WTC11 (cell line): ENCODE data around the gene PLS1. TPM values are rescaled to one million over a fixed set of nuclear protein-coding genes. Genes with fewer than 3 reads are reported as not detected.

Experiments used
- ATAC-seq: fragments of 200-7000 bp; cut with Tn5 transposase; 2 replicates; pipeline ENCODE4 v1.10.0; 2021; ENCODE audit warnings: mild to moderate bottlenecking, moderate library complexity
- CTCF ChIA-PET: fragments of 300-600 bp; sonication (Branson Sonifier 250); formaldehyde crosslinking; loops from one replicate; lab custom pipeline; 2021; ENCODE audit warnings: antibody characterized with exemption; lab: Charles Lee
- POLR2A ChIA-PET: fragments of 350-600 bp; sonication (Branson Sonifier 250); formaldehyde crosslinking; loops from one replicate; lab custom pipeline; 2021; ENCODE audit warnings: antibody characterized with exemption; lab: Charles Lee
- DNase-seq: peaks from one replicate; pipeline ENCODE4 v3.0.0; 2021; ENCODE audit warnings: low spot score
- H3K27ac Mint-ChIP-seq: 2 replicates; pipeline ENCODE4 v1.8.0; 2021; ENCODE audit warnings: mixed read lengths
- H3K27me3 Mint-ChIP-seq: 2 replicates; pipeline ENCODE4 v1.8.0; 2021; ENCODE audit warnings: low read depth, mild to moderate bottlenecking, moderate library complexity, mixed read lengths
- H3K36me3 Mint-ChIP-seq: 2 replicates; pipeline ENCODE4 v1.8.0; 2021; ENCODE audit warnings: mixed read lengths
- H3K4me1 Mint-ChIP-seq: 2 replicates; pipeline ENCODE4 v1.8.0; 2022; ENCODE audit warnings: mixed read lengths
- H3K4me3 Mint-ChIP-seq: 2 replicates; pipeline ENCODE4 v1.8.0; 2021; ENCODE audit warnings: mild to moderate bottlenecking, moderate library complexity, mixed read lengths
- H3K9me3 Mint-ChIP-seq: 2 replicates; pipeline ENCODE4 v1.8.0; 2021; ENCODE audit warnings: mixed read lengths
- ARID4B ChIP-seq: sonication (generic); formaldehyde crosslinking; IDR thresholded peaks from 2 replicates; pipeline ENCODE4 v1.8.0; 2023; ENCODE audit warnings: missing genetic modification reagents, mild to moderate bottlenecking, borderline replicate concordance
- ERG ChIP-seq: fragments of 250-450 bp; sonication (Bioruptor Pico); IDR thresholded peaks from 2 replicates; pipeline ENCODE4 v1.8.0; 2021; ENCODE audit warnings: mild to moderate bottlenecking
- ESRRA ChIP-seq: sonication (generic); formaldehyde crosslinking; IDR thresholded peaks from 2 replicates; pipeline ENCODE4 v1.8.1; 2022; ENCODE audit warnings: mild to moderate bottlenecking, missing genetic modification reagents, borderline replicate concordance
- GTF2I ChIP-seq: fragments of 250-450 bp; sonication (Bioruptor Pico); conservative IDR thresholded peaks from 2 replicates; pipeline ENCODE4 v1.4.0; 2021; ENCODE audit warnings: mild to moderate bottlenecking
- IRF2 ChIP-seq: sonication (generic); formaldehyde crosslinking; IDR thresholded peaks from 2 replicates; pipeline ENCODE4 v1.8.0; 2022; ENCODE audit warnings: low read depth, missing genetic modification reagents, borderline replicate concordance
- MLX ChIP-seq: sonication (generic); formaldehyde crosslinking; IDR thresholded peaks from 2 replicates; pipeline ENCODE4 v1.8.1; 2023; ENCODE audit warnings: mild to moderate bottlenecking, missing genetic modification reagents, moderate library complexity
- MXD4 ChIP-seq: fragments of 250-450 bp; sonication (Bioruptor Pico); IDR thresholded peaks from 2 replicates; pipeline ENCODE4 v1.8.0; 2021; ENCODE audit warnings: mild to moderate bottlenecking, moderate library complexity, borderline replicate concordance
- NFATC4 ChIP-seq: fragments of 250-450 bp; sonication (Bioruptor Pico); IDR thresholded peaks from 2 replicates; pipeline ENCODE4 v1.9.0; 2021; ENCODE audit warnings: mild to moderate bottlenecking
- NR1H2 ChIP-seq: sonication (generic); formaldehyde crosslinking; IDR thresholded peaks from 2 replicates; pipeline ENCODE4 v1.9.0; 2021; ENCODE audit warnings: mild to moderate bottlenecking, moderate library complexity, missing genetic modification reagents
- NR3C1 ChIP-seq: sonication (generic); formaldehyde crosslinking; conservative IDR thresholded peaks from 2 replicates; pipeline ENCODE4 v1.8.1; 2023; ENCODE audit warnings: low read depth, mild to moderate bottlenecking, missing genetic modification reagents
- SMAD3 ChIP-seq: sonication (generic); formaldehyde crosslinking; IDR thresholded peaks from 2 replicates; pipeline ENCODE4 v1.8.0; 2022; ENCODE audit warnings: missing genetic modification reagents, mild to moderate bottlenecking, borderline replicate concordance
- TCF7 ChIP-seq: sonication (generic); formaldehyde crosslinking; IDR thresholded peaks from 2 replicates; pipeline ENCODE4 v1.8.0; 2022; ENCODE audit warnings: mild to moderate bottlenecking, low read depth, missing genetic modification reagents, moderate library complexity
- USF2 ChIP-seq: sonication (generic); formaldehyde crosslinking; IDR thresholded peaks from 2 replicates; pipeline ENCODE4 v1.8.1; 2023; ENCODE audit warnings: mild to moderate bottlenecking, missing genetic modification reagents, moderate library complexity
- ZNF121 ChIP-seq: sonication (generic); formaldehyde crosslinking; IDR thresholded peaks from 2 replicates; pipeline ENCODE4 v1.8.0; 2023; ENCODE audit warnings: missing genetic modification reagents
- total RNA-seq: library from RNA; stranded (reverse); gene quantifications from 3 replicates; pipeline ENCODE4 v1.2.3, GENCODE V29; 2021
- TF ChIP-seq, protein P1 (sequence below): sonication (generic); formaldehyde crosslinking; IDR thresholded peaks from 2 replicates; pipeline ENCODE4 v1.8.0; 2022; ENCODE audit warnings: missing genetic modification reagents
- TF ChIP-seq, protein P2 (sequence below): sonication (generic); formaldehyde crosslinking; IDR thresholded peaks from 2 replicates; pipeline ENCODE4 v1.8.0; 2022; ENCODE audit warnings: mild to moderate bottlenecking, missing genetic modification reagents
- TF ChIP-seq, protein P3 (sequence below): sonication (generic); formaldehyde crosslinking; IDR thresholded peaks from 2 replicates; pipeline ENCODE4 v1.8.1; 2023; ENCODE audit warnings: mild to moderate bottlenecking, missing genetic modification reagents

Gene PLS1
- total RNA-seq, 1 experiment from 2014 or later, result 26.4 TPM

GRCh38 chr3:142576792-142577191 lies 19.4 kb upstream of the PLS1 start:
- TF ChIP-seq USF2 (CRISPR knock-in tag) (no peak), TCF7 (no peak), ESRRA (CRISPR knock-in tag) (no peak), MXD4 (CRISPR knock-in tag) (no peak), NR1H2 (CRISPR knock-in tag) (no peak), SMAD3 (CRISPR knock-in tag) (no peak), GTF2I (CRISPR knock-in tag) (no peak), NR3C1 (CRISPR knock-in tag) (no peak), NFATC4 (no peak), MLX (no peak)
- TF ChIP-seq, protein P1, sequence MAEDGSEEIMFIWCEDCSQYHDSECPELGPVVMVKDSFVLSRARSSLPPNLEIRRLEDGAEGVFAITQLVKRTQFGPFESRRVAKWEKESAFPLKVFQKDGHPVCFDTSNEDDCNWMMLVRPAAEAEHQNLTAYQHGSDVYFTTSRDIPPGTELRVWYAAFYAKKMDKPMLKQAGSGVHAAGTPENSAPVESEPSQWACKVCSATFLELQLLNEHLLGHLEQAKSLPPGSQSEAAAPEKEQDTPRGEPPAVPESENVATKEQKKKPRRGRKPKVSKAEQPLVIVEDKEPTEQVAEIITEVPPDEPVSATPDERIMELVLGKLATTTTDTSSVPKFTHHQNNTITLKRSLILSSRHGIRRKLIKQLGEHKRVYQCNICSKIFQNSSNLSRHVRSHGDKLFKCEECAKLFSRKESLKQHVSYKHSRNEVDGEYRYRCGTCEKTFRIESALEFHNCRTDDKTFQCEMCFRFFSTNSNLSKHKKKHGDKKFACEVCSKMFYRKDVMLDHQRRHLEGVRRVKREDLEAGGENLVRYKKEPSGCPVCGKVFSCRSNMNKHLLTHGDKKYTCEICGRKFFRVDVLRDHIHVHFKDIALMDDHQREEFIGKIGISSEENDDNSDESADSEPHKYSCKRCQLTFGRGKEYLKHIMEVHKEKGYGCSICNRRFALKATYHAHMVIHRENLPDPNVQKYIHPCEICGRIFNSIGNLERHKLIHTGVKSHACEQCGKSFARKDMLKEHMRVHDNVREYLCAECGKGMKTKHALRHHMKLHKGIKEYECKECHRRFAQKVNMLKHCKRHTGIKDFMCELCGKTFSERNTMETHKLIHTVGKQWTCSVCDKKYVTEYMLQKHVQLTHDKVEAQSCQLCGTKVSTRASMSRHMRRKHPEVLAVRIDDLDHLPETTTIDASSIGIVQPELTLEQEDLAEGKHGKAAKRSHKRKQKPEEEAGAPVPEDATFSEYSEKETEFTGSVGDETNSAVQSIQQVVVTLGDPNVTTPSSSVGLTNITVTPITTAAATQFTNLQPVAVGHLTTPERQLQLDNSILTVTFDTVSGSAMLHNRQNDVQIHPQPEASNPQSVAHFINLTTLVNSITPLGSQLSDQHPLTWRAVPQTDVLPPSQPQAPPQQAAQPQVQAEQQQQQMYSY (CRISPR knock-in tag), result no peak
- ChIA-PET POLR2A (no interaction called here), CTCF (interaction anchor here (1.1 to 3.0 kb wide), 2 partner anchors 10 to 399 kb away, joined by 3 to 10 read pairs; no protein-coding TSS in a partner anchor)
- DNase-seq, result no peak
- Mint-ChIP-seq H3K27me3 (no peaks in the 10 kb centered on the region), H3K27ac (no peak overlapping the region), H3K4me1 (peaks cover 35% of the 10 kb centered on the region), H3K36me3 (no peaks in the 10 kb centered on the region), H3K4me3 (peak overlapping the region; percentile 98), H3K9me3 (no peaks in the 10 kb centered on the region)
- ATAC-seq, result no peak

- no peaks in the 10 kb centered on the region for H3K27me3 Mint-ChIP-seq
- ChIA-PET POLR2A (interaction anchor here (1.2 to 2.2 kb wide), 4 partner anchors 9 to 146 kb away, joined by 4 to 11 read pairs (median 4); partner anchors contain the start of gene TRPC1), CTCF (interaction anchor here (1.1 to 3.0 kb wide), 3 partner anchors 9 to 398 kb away, joined by 3 to 10 read pairs (median 4); no protein-coding TSS in a partner anchor)
- peaks cover 35% of the 10 kb centered on the region for H3K4me1 Mint-ChIP-seq
- H3K4me3 Mint-ChIP-seq, result peak overlapping the region; percentile 98
- H3K27ac Mint-ChIP-seq, result peak overlapping the region; percentile 97
- DNase-seq (no peak), ATAC-seq (no peak)
- H3K36me3 Mint-ChIP-seq, result no peaks in the 10 kb centered on the region
- H3K9me3 Mint-ChIP-seq, result no peaks in the 10 kb centered on the region
- TF ChIP-seq IRF2 (no peak), ZNF121 (CRISPR knock-in tag) (no peak), MXD4 (CRISPR knock-in tag) (no peak), ARID4B (CRISPR knock-in tag) (no peak), ERG (no peak)
- TF ChIP-seq, protein P2, sequence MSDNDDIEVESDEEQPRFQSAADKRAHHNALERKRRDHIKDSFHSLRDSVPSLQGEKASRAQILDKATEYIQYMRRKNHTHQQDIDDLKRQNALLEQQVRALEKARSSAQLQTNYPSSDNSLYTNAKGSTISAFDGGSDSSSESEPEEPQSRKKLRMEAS (CRISPR knock-in tag), result no peak
- TF ChIP-seq, protein P3, sequence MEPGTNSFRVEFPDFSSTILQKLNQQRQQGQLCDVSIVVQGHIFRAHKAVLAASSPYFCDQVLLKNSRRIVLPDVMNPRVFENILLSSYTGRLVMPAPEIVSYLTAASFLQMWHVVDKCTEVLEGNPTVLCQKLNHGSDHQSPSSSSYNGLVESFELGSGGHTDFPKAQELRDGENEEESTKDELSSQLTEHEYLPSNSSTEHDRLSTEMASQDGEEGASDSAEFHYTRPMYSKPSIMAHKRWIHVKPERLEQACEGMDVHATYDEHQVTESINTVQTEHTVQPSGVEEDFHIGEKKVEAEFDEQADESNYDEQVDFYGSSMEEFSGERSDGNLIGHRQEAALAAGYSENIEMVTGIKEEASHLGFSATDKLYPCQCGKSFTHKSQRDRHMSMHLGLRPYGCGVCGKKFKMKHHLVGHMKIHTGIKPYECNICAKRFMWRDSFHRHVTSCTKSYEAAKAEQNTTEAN, result no peak
- TF ChIP-seq, protein P1 (CRISPR knock-in tag), result no peak
Observed at GRCh38 chr3:142577696-142578328, 18.4 kb upstream of the PLS1 start.
